Progenitor cell of endocrine pancreas (in vitro differentiated cells): ENCODE results near the gene TLCD3A. TPM values are rescaled to one million over a fixed set of nuclear protein-coding genes. Genes with fewer than 3 reads are reported as not detected.
"Not testable (repeated sequence)": the region's sequence is repeated elsewhere in the genome, so short reads cannot be mapped to it uniquely, and the experiment has no call there.

Experiments used
- DNase-seq: peaks from one replicate; pipeline ENCODE4 v3.0.0; 2021; ENCODE audit warnings: low spot score; ENCODE audit not compliant: unreplicated experiment
- H3K27ac Mint-ChIP-seq: 2 replicates; pipeline ENCODE4 v1.8.0; 2021; ENCODE audit warnings: mild to moderate bottlenecking, moderate library complexity, mixed read lengths
- H3K27me3 Mint-ChIP-seq: 2 replicates; pipeline ENCODE4 v1.8.0; 2021; ENCODE audit warnings: mixed read lengths
- H3K36me3 Mint-ChIP-seq: 2 replicates; pipeline ENCODE4 v1.8.0; 2022; ENCODE audit warnings: mixed read lengths; ENCODE audit not compliant: insufficient read depth
- H3K4me1 Mint-ChIP-seq: 2 replicates; pipeline ENCODE4 v1.8.0; 2021; ENCODE audit warnings: low read depth, mixed read lengths
- H3K4me3 Mint-ChIP-seq: 2 replicates; pipeline ENCODE4 v1.8.0; 2021; ENCODE audit warnings: low read depth, mild to moderate bottlenecking, moderate library complexity, mixed read lengths
- H3K9me3 Mint-ChIP-seq: 2 replicates; pipeline ENCODE4 v1.8.0; 2021; ENCODE audit warnings: low read depth, mixed read lengths
- CTCF ChIP-seq: fragments of 200-600 bp; sonication (generic); IDR thresholded peaks from one replicate; pipeline ENCODE4 v1.5.0; 2021; ENCODE audit warnings: antibody characterized with exemption, mild to moderate bottlenecking; ENCODE audit not compliant: unreplicated experiment
- total RNA-seq: library from RNA; stranded (reverse); gene quantifications from 2 replicates; pipeline ENCODE4 v1.2.1, GENCODE V29; 2021

The TLCD3A gene
- total RNA-seq, 1 donor from 2014 or later, result 27.2 TPM

- Mint-ChIP-seq H3K27ac (no peak overlapping the region), H3K36me3 (peaks cover 12% of the 10 kb centered on the region), H3K4me3 (peak overlapping the region; percentile 94), H3K9me3 (peaks cover under 1% of the 10 kb centered on the region), H3K4me1 (peaks cover 29% of the 10 kb centered on the region), H3K27me3 (no peaks in the 10 kb centered on the region)
- DNase-seq, result no peak
- no peak for TF ChIP-seq CTCF
These were observed 18.1 kb downstream of the TLCD3A start for GRCh38 chr17:750431-751037.

GRCh38 chr17:751269-752001 lies 19.0 kb downstream of the TLCD3A start:
- DNase-seq, result no peak
- peaks cover 38% of the 10 kb centered on the region for H3K4me1 Mint-ChIP-seq
- peak overlapping the region; percentile 94 for H3K4me3 Mint-ChIP-seq
- peaks cover 8% of the 10 kb centered on the region for H3K9me3 Mint-ChIP-seq
- H3K27me3 Mint-ChIP-seq, result no peaks in the 10 kb centered on the region
- TF ChIP-seq CTCF, result no peak
- H3K27ac Mint-ChIP-seq, result peak overlapping the region; percentile 98
- H3K36me3 Mint-ChIP-seq, result peaks cover 21% of the 10 kb centered on the region

GRCh38 chr17:752002-752619 lies 19.7 kb downstream of the TLCD3A start, which contains the start of gene GEMIN4:
Gene GEMIN4 (minus strand): TSS chr17:752264. CDS start chr17:752142, 122 bp downstream.
- Mint-ChIP-seq H3K4me1 (peaks cover 40% of the 10 kb centered on the region), H3K27ac (peak within 1 kb of the TSS; percentile 99), H3K27me3 (no peaks in the 10 kb centered on the region), H3K36me3 (peaks cover 26% of the 10 kb centered on the region), H3K9me3 (peaks cover 8% of the 10 kb centered on the region), H3K4me3 (peak within 1 kb of the TSS; percentile 94)
- TF ChIP-seq CTCF, result peak; percentile 98
- peak; percentile 98 for DNase-seq

- H3K36me3 Mint-ChIP-seq, result peaks cover 29% of the 10 kb centered on the region
- H3K27ac Mint-ChIP-seq, result peak overlapping the region; percentile 99
- no peak for DNase-seq
- H3K27me3 Mint-ChIP-seq, result no peaks in the 10 kb centered on the region
- peak overlapping the region; percentile 94 for H3K4me3 Mint-ChIP-seq
- H3K4me1 Mint-ChIP-seq, result peaks cover 40% of the 10 kb centered on the region
- TF ChIP-seq CTCF, result no peak
- peaks cover 8% of the 10 kb centered on the region for H3K9me3 Mint-ChIP-seq
These were observed 20.3 kb downstream of the TLCD3A start for GRCh38 chr17:752620-753219.

GRCh38 chr17:753418-753817 lies 21.0 kb downstream of the TLCD3A start:
- H3K4me1 Mint-ChIP-seq, result peaks cover 40% of the 10 kb centered on the region
- peak overlapping the region; percentile 50 for H3K4me3 Mint-ChIP-seq
- H3K27ac Mint-ChIP-seq, result no peak overlapping the region
- no peak for DNase-seq
- peaks cover 8% of the 10 kb centered on the region for H3K9me3 Mint-ChIP-seq
- TF ChIP-seq CTCF, result no peak
- peaks cover 22% of the 10 kb centered on the region for H3K36me3 Mint-ChIP-seq
- no peaks in the 10 kb centered on the region for H3K27me3 Mint-ChIP-seq

GRCh38 chr17:755319-755961 lies 23.0 kb downstream of the TLCD3A start:
- H3K27me3 Mint-ChIP-seq, H3K4me3 Mint-ChIP-seq, DNase-seq, H3K9me3 Mint-ChIP-seq: not testable (repeated sequence)
- H3K27ac Mint-ChIP-seq, result peak overlapping the region; percentile 98
- peaks cover 33% of the 10 kb centered on the region for H3K4me1 Mint-ChIP-seq
- peaks cover 23% of the 10 kb centered on the region for H3K36me3 Mint-ChIP-seq

- not testable (repeated sequence) for H3K9me3 Mint-ChIP-seq, H3K27me3 Mint-ChIP-seq, DNase-seq
- Mint-ChIP-seq H3K4me1 (peaks cover 28% of the 10 kb centered on the region), H3K4me3 (peak overlapping the region; percentile 30), H3K36me3 (peaks cover 25% of the 10 kb centered on the region), H3K27ac (peak overlapping the region; percentile 98)
These were observed 23.7 kb downstream of the TLCD3A start for GRCh38 chr17:756010-756567.
